ENCODE measurements around the gene CXCR5. TPM values are rescaled to one million over a fixed set of nuclear protein-coding genes. Genes with fewer than 3 reads are reported as not detected.
"Not testable (repeated sequence)": the region's sequence is repeated elsewhere in the genome, so short reads cannot be mapped to it uniquely, and the experiment has no call there.

CXCR5 gene, protein sequence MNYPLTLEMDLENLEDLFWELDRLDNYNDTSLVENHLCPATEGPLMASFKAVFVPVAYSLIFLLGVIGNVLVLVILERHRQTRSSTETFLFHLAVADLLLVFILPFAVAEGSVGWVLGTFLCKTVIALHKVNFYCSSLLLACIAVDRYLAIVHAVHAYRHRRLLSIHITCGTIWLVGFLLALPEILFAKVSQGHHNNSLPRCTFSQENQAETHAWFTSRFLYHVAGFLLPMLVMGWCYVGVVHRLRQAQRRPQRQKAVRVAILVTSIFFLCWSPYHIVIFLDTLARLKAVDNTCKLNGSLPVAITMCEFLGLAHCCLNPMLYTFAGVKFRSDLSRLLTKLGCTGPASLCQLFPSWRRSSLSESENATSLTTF
- 10 to 100 TPM in 1 of 2 donors, 1 to 10 TPM in 1; 8.0 to 20.2 TPM for total RNA-seq

DNA sequence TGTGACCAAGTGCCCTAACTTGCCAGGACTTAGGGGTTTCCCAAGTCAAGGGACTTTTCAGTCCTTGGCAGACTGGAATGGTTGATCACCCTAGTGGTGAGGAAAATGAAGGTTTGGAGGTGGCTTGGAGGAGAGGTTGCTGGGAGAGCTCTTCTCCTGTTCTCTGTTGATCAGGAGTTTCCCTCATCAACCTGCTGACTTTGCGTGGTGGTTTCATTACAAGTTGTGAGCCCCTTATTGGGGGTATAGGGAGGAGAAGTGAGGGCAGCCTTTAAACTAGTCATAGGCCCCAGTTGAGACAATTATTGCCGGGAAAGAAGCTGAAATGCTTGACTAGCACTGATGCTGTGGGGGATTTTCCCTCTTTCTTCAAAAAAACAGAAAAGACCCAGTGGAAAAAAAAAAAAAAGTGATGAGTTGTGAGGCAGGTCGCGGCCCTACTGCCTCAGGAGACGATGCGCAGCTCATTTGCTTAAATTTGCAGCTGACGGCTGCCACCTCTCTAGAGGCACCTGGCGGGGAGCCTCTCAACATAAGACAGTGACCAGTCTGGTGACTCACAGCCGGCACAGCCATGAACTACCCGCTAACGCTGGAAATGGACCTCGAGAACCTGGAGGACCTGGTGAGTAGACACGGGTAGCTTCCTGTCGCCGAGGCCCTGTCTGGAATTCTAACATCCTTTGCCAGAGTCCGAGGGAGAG, at the start of gene CXCR5:
CXCR5 (plus strand) TSS at position 525 of the 704 bp plus-strand sequence; CDS start at position 575, 50 bp downstream.
- no peaks in the 10 kb centered on the region for H3K27me3 Mint-ChIP-seq
- H3K27ac Mint-ChIP-seq = peak within 1 kb of the TSS; percentile 92
- H3K4me3 Mint-ChIP-seq = peak within 1 kb of the TSS; percentile 86
- H3K4me1 Mint-ChIP-seq = peaks cover 47% of the 10 kb centered on the region
- H3K9me3 Mint-ChIP-seq = no peaks in the 10 kb centered on the region
- H3K36me3 Mint-ChIP-seq (ENCODE audit: low read depth) = peaks cover 61% of the 10 kb centered on the region
- peak; percentile 77 for ATAC-seq (replicated peaks)

DNA sequence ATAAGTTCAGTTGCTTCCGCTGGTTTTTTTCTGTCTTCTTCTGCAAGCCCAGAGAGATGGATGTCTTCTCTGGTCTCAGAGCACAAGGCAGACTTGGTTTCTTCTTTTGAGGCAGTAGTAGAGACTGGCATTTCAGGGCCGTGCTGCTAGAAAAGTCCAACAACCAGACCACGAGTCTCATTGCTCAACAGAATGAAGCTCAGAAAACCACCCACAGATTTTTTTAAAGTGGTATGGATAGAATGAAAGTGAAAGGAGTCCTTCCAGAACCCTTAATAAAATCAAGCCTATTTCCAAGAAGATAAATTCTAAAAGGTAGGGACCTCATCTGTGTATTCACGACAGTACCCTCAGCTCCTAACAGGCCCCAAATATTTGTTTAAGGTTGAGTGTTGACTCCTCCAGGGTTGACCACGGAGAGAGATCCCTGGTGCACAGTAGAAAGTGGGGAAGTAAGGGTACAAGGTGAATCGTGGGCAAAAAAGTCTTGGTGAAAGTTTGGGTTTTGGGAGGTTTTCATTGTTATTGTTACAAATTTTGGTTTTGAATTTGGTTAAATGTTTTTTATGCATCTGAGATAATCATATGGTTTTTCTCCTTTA, 49.2 kb upstream of the CXCR5 start:
- peak; percentile 19 for ATAC-seq (replicated peaks)
- Mint-ChIP-seq H3K27me3 (no peaks in the 10 kb centered on the region), H3K27ac (peak overlapping the region; percentile 20), H3K4me1 (peaks cover 17% of the 10 kb centered on the region), H3K9me3 (no peaks in the 10 kb centered on the region), H3K4me3 (peak overlapping the region; percentile 65), H3K36me3 (ENCODE audit: low read depth) (no peaks in the 10 kb centered on the region)

DNA sequence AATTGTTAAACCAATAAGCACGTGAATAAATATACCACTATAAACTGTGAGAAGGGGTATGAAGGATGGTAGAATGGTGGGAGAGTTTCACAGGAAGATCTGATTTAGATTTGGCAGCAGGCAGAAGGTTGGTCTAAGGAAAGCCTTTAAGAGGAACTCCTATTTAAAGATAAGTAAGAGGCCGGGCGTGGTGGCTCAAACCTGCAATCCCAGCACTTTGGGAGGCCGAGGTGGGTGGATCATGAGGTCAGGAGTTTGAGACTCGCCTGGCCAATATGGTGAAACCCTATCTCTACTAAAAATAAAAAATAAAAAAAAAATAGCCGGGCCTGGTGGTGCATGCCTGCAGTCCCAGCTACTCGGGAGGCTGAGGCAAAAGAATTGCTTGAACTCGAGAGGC, 45.8 kb upstream of the CXCR5 start:
- Mint-ChIP-seq H3K27ac (no peak overlapping the region), H3K36me3 (ENCODE audit: low read depth) (no peaks in the 10 kb centered on the region), H3K9me3 (no peaks in the 10 kb centered on the region), H3K27me3 (no peaks in the 10 kb centered on the region), H3K4me3 (no peak overlapping the region), H3K4me1 (peaks cover 28% of the 10 kb centered on the region)
- no peak for ATAC-seq (replicated peaks)

DNA sequence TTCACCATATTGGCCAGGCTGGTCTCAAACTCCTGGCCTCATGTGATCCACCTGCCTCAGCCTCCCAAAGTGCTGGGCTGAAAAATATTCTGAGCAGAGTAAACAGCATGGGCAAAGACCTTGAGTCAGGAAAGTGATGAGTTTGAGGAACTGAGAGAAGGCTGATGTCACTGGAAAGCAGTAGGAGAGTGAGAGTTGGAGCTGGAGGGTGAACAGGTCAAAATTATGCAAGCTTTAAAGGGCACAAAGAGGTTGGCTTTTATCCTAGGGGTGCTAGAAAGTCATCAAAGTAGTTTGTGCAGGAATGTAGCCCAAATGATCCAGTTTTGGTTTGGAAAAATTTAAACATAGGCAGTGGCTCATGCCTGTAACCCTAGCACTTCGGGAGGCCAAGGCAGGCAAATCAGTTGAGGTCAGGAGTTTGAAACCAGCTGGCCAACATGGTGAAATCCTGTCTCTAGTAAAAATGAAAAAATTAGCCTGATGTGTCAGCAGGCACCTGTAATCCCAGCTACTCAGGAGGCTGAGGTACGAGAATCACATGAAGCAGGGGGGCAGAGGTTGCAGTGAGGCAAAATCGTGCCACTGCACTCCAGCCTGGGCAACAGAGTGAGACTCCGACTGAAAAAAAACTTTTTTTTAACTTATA, 44.7 kb upstream of the CXCR5 start:
- H3K4me1 Mint-ChIP-seq = peaks cover 30% of the 10 kb centered on the region

DNA sequence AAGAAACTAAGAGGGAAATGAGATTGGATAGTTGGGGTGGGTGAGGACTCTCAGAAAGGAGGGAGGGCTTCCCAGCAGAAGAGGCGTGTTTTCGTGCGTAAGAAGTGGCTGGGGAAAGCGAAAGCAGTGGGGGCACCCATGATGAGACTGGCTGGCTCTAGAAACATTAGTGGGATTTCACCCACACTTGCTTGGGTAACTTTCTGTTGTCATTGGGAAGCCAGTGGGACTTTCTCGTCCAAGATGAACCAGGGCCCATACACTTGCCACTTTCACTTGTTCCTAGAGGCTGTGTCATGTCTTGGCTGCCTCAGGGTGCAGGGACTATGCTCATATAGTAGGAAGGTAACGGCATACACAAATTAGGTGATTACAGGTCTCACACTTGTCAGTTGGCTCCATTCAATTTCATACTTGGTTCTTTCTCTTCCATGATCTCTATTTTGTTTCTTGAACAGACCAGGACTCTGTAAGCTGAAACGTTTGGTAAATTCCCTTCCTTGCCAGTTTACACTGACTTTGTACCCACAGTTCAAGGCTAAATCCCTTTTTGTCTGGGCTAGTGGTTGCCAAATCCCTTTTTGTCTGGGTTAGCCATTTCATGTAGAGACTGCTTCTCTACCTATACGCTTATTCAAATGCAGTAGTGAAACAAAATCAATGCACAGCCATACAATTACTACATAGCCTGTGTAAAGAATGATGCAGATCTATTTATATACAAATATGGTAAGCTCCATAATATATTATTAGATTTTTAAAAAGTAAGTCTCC, 42.0 kb upstream of the CXCR5 start:
- peak overlapping the region; percentile 59 for H3K4me3 Mint-ChIP-seq
- H3K27ac Mint-ChIP-seq = peak overlapping the region; percentile 51
- no peaks in the 10 kb centered on the region for H3K9me3 Mint-ChIP-seq
- no peaks in the 10 kb centered on the region for H3K36me3 Mint-ChIP-seq (ENCODE audit: low read depth)
- ATAC-seq (replicated peaks) = peak; percentile 85
- no peaks in the 10 kb centered on the region for H3K27me3 Mint-ChIP-seq
- H3K4me1 Mint-ChIP-seq = peaks cover 29% of the 10 kb centered on the region

More for the DNA sequence above, 44.7 kb upstream of the CXCR5 start:
- Mint-ChIP-seq H3K27me3 (no peaks in the 10 kb centered on the region), H3K4me3 (peak overlapping the region; percentile 13), H3K27ac (peak overlapping the region; percentile 37), H3K9me3 (no peaks in the 10 kb centered on the region), H3K36me3 (ENCODE audit: low read depth) (no peaks in the 10 kb centered on the region)
- ATAC-seq (replicated peaks) = peak; percentile 49

DNA sequence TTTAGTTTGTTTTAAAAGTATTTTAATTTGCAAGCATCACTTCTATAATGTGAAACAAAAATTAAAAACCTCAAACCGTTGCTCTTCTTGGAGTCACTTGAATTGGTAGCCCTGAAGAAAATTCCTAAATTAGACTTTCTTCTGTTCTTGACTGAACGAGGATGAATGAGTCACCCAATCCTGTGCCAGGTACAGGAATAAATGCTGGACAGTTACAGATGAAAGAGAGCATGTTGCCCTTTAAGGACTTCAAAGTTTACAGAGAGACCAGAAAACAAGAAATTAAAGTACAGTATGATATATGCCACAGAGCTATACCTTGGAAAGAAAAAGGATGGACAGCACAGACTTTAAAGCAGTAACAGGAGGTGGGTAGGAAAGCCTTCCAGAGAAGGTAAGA, 41.3 kb upstream of the CXCR5 start:
- H3K36me3 Mint-ChIP-seq (ENCODE audit: low read depth) = no peaks in the 10 kb centered on the region
- no peak for ATAC-seq (replicated peaks)
- no peaks in the 10 kb centered on the region for H3K9me3 Mint-ChIP-seq
- H3K4me1 Mint-ChIP-seq = peaks cover 29% of the 10 kb centered on the region
- H3K27ac Mint-ChIP-seq = no peak overlapping the region
- peak overlapping the region; percentile 59 for H3K4me3 Mint-ChIP-seq
- no peaks in the 10 kb centered on the region for H3K27me3 Mint-ChIP-seq

DNA sequence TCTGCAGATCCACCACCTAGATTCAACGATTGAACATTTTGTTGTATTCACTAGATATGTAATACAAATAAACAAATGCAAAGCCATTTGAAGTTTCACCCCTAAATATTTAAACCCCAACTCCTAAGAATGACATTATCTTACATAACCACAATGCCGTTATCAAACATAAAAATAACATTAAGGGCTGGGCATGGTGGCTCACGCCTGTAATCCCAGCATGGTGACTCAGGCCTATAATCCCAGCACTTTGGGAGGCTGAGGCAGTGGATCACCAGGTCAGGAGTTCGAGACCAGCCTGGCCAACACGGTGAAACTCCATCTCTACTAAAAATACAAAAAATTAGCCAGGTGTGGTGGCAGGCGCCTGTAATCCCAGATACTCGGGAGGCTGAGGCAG, 40.8 kb upstream of the CXCR5 start:
- H3K4me1 Mint-ChIP-seq = peaks cover 25% of the 10 kb centered on the region
- not testable (repeated sequence) for H3K36me3 Mint-ChIP-seq (ENCODE audit: low read depth); ATAC-seq (replicated peaks); H3K9me3 Mint-ChIP-seq; H3K4me3 Mint-ChIP-seq; H3K27me3 Mint-ChIP-seq; H3K27ac Mint-ChIP-seq

DNA sequence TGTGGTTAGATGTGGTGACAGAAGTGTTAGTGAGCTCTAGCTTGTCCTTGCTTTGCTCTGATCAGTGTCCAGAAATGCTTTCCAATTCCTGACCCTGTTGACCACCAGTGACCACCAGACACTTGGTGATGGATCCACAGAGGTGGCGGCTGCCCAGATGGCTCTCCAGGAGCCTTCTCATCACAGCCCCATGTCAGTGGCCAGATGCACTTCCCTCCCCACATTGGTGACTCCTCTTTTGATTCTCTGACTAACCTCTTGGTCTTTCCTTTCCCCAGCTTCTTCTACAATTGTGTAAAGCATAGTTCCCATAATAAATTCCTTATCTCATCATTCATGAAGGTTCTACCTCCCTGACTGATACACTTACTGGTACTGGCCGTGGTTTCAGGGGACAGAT, 40.1 kb upstream of the CXCR5 start:
- H3K4me3 Mint-ChIP-seq = no peak overlapping the region

DNA sequence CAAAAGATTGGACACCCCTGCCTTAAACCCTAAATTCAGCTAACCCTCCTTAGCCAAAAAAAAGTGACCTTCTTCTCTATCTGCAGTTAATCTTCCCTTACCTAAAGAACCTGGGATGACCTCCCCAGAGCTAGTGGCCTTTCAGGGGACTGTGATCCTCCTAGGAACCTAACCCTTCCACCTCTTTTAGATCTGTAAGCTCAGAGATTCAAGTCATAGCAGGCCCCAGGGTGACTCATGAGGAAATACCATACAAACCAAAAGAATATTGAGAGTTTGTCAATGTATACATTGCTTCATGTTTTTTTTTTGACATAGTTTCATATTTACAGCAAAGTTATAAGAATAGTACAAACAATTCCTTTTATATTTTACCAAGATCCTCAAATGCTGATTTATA, 38.3 kb upstream of the CXCR5 start:
- Mint-ChIP-seq H3K36me3 (ENCODE audit: low read depth) (no peaks in the 10 kb centered on the region), H3K4me1 (peaks cover 24% of the 10 kb centered on the region), H3K27me3 (no peaks in the 10 kb centered on the region), H3K9me3 (no peaks in the 10 kb centered on the region), H3K27ac (peak overlapping the region; percentile 21), H3K4me3 (peak overlapping the region; percentile 8)
- peak; percentile 51 for ATAC-seq (replicated peaks)

More for the DNA sequence above, 40.1 kb upstream of the CXCR5 start:
- no peaks in the 10 kb centered on the region for H3K9me3 Mint-ChIP-seq
- H3K36me3 Mint-ChIP-seq (ENCODE audit: low read depth) = no peaks in the 10 kb centered on the region
- peaks cover 24% of the 10 kb centered on the region for H3K4me1 Mint-ChIP-seq
- no peaks in the 10 kb centered on the region for H3K27me3 Mint-ChIP-seq
- peak; percentile 6 for ATAC-seq (replicated peaks)
- H3K27ac Mint-ChIP-seq = no peak overlapping the region

DNA sequence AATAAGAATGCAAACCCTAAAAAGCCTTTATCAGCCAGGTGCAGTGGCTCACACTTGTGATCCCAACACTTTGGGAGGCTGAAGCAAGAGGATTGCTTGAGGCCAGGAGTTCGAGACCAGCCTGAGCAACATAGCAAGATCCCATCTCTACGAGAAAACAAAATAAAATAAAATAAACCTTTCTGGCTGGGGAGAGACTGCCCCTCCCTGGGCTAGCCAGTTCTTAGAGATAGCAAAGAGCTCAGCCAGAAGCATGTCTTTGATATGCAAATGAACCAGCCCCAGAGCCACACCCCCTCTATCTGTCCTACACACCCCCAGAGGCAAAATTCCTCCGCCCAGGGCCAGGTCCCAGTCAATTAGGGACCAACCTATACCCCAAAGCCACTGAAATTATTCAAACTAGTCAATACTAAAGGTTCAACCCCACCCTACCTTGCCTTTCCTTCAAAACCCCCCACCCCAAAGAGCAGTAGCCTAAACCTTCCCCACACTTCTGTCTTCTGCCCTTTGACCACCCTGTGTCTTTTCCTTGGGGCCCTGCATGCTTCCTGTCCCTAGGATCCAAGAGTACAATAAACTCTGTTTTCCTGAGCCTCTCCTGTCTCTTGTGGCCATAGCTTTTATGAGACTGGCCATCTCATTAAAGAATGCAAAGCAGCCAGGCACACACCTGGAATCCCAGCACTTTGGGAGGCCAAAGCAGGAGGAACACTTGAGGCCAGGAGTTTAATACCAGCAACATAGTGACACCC, 37.3 kb upstream of the CXCR5 start:
- no peak overlapping the region for H3K27ac Mint-ChIP-seq
- no peak for ATAC-seq (replicated peaks)
- H3K4me1 Mint-ChIP-seq = peaks cover 20% of the 10 kb centered on the region
- H3K27me3 Mint-ChIP-seq = no peaks in the 10 kb centered on the region
- H3K4me3 Mint-ChIP-seq = no peak overlapping the region
- H3K36me3 Mint-ChIP-seq (ENCODE audit: low read depth) = no peaks in the 10 kb centered on the region
- no peaks in the 10 kb centered on the region for H3K9me3 Mint-ChIP-seq

DNA sequence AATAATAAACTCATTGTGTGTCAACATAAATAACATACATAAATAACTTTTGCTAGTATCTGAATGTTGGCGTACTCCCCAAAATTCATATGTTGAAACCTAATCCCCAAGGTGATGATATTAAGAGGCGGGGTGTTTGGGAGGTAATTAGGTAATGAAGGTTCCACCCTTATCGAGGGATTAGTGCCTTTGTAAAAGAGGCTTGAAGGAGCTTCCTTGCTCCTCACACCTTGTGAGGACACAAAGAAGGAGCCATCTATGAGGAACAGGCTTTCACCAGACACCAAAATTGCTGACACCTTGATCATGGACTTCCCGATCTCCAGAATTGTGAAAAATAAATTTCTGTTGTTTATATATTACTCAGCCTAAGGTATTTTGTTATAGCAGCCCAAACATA, 33.9 kb upstream of the CXCR5 start:
- Mint-ChIP-seq H3K27me3 (no peaks in the 10 kb centered on the region), H3K36me3 (ENCODE audit: low read depth) (no peaks in the 10 kb centered on the region)
- ATAC-seq (replicated peaks) = no peak

DNA sequence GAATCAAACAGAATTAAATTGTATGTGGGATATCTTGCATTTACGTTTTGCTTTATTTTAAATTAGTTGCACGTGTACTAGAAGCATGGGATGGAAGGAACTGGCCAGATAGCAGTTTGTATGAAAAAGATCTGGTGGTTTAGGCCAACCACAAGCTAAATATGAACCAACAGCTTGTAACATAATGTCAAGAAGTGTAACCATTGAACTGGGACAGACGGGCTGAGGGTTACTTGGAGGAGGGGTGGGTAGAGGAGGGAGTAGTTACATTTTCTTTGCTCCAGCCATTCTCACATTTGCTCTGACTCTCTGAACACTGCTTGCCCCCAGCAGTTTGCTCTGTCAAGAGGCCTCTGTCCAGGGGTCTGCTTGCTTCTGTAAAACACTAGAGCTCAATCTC, 31.7 kb upstream of the CXCR5 start:
- no peak for ATAC-seq (replicated peaks)
- no peaks in the 10 kb centered on the region for H3K36me3 Mint-ChIP-seq (ENCODE audit: low read depth)
- H3K9me3 Mint-ChIP-seq = no peaks in the 10 kb centered on the region
- H3K4me1 Mint-ChIP-seq = no peaks in the 10 kb centered on the region
- peak overlapping the region; percentile 29 for H3K27ac Mint-ChIP-seq
- H3K27me3 Mint-ChIP-seq = no peaks in the 10 kb centered on the region
- no peak overlapping the region for H3K4me3 Mint-ChIP-seq

More for the DNA sequence above, 33.9 kb upstream of the CXCR5 start:
- no peak overlapping the region for H3K27ac Mint-ChIP-seq
- H3K4me3 Mint-ChIP-seq = no peak overlapping the region
- H3K9me3 Mint-ChIP-seq = no peaks in the 10 kb centered on the region
- peaks cover 7% of the 10 kb centered on the region for H3K4me1 Mint-ChIP-seq

DNA sequence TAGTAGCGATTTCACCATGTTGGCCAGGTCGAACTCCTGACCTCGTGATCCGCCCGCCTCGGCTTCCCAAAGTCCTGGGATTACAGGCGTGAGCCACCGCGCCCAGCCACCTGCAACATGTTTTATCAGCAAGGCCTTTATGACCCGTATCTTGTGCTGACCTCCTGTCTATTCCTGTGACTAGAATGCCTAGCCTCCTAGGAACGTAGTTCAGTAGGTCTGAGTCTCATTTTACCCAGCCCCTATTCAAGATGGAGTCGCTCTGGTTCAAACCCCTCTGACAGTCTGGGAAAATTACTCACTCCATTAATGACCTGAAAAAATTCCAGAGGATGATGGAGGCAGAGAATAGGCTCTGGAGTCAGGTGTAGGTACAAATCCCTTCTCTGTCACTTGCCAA, 30.0 kb upstream of the CXCR5 start:
- no peaks in the 10 kb centered on the region for H3K4me1 Mint-ChIP-seq
- no peaks in the 10 kb centered on the region for H3K27me3 Mint-ChIP-seq
- H3K36me3 Mint-ChIP-seq (ENCODE audit: low read depth) = no peaks in the 10 kb centered on the region
- no peak overlapping the region for H3K4me3 Mint-ChIP-seq
- ATAC-seq (replicated peaks) = no peak
- H3K27ac Mint-ChIP-seq = no peak overlapping the region
- H3K9me3 Mint-ChIP-seq = no peaks in the 10 kb centered on the region
